ENCODE data around the gene RETREG3.
"Not testable (repeated sequence)": the region's sequence is repeated elsewhere in the genome, so short reads cannot be mapped to it uniquely, and the experiment has no call there.

- TF ChIP-seq, protein P1, sequence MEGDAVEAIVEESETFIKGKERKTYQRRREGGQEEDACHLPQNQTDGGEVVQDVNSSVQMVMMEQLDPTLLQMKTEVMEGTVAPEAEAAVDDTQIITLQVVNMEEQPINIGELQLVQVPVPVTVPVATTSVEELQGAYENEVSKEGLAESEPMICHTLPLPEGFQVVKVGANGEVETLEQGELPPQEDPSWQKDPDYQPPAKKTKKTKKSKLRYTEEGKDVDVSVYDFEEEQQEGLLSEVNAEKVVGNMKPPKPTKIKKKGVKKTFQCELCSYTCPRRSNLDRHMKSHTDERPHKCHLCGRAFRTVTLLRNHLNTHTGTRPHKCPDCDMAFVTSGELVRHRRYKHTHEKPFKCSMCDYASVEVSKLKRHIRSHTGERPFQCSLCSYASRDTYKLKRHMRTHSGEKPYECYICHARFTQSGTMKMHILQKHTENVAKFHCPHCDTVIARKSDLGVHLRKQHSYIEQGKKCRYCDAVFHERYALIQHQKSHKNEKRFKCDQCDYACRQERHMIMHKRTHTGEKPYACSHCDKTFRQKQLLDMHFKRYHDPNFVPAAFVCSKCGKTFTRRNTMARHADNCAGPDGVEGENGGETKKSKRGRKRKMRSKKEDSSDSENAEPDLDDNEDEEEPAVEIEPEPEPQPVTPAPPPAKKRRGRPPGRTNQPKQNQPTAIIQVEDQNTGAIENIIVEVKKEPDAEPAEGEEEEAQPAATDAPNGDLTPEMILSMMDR (IDR thresholded peaks at IDR 0.05; ENCODE audit: insufficient read depth, low read length, poor library complexity, severe bottlenecking), result not testable (repeated sequence)
- TF ChIP-seq EZH2phosphoT487 (conservative IDR thresholded peaks at IDR 0.05; ENCODE audit: low read length), result not testable (repeated sequence)
These were observed 53.1 kb downstream of the RETREG3 start for GRCh38 chr17:42555961-42556617.

Measured in SU-DHL-6 (cell line).